SK-N-SH (cell line): ENCODE results near the gene SNAP23.

Experiments
- EP300 ChIP-seq, 2 experiments: IDR thresholded peaks; 2 replicates each; pipeline versions ENCODE4 v1.4.0 to v1.6.1; 2012; ENCODE audit warnings: borderline replicate concordance in 1 of 2, low read depth in 1 of 2, low read length in 1 of 2
- EZH2phosphoT487 ChIP-seq: fragments of 200-600 bp; sonication (generic); IDR thresholded peaks from 2 replicates; pipeline ENCODE4 v1.6.1; 2017; ENCODE audit warnings: low read depth, mixed run types, mild to moderate bottlenecking, antibody characterized with exemption, moderate library complexity, borderline replicate concordance
- GABPA ChIP-seq: IDR thresholded peaks from 2 replicates; pipeline ENCODE4 v1.4.0; 2012; ENCODE audit warnings: low read depth, mild to moderate bottlenecking
- JUND ChIP-seq: IDR thresholded peaks from 2 replicates; pipeline ENCODE4 v1.4.0; 2012
- NFIC ChIP-seq: IDR thresholded peaks from 2 replicates; pipeline ENCODE4 v1.4.0; 2012; ENCODE audit warnings: borderline replicate concordance
- REST ChIP-seq: IDR thresholded peaks from 2 replicates; pipeline ENCODE4 v1.6.1; 2012; ENCODE audit warnings: mild to moderate bottlenecking, low read depth, low read length, moderate library complexity
- TEAD4 ChIP-seq: IDR thresholded peaks from 2 replicates; pipeline ENCODE4 v1.4.0; 2012; ENCODE audit warnings: mild to moderate bottlenecking, borderline replicate concordance; ENCODE audit not compliant: insufficient read depth
- YY1 ChIP-seq: IDR thresholded peaks from 2 replicates; pipeline ENCODE4 v1.4.0; 2012; ENCODE audit warnings: low read depth, mild to moderate bottlenecking
- TF ChIP-seq, protein P1 (sequence below): fragments of 200-600 bp; sonication (generic); IDR thresholded peaks from 2 replicates; pipeline ENCODE4 v1.6.1; 2017; ENCODE audit warnings: antibody characterized with exemption, mild to moderate bottlenecking, moderate library complexity
- TF ChIP-seq, protein P2 (sequence below): IDR thresholded peaks from 2 replicates; pipeline ENCODE4 v1.4.0; 2012; ENCODE audit warnings: low read depth
- TF ChIP-seq, protein P3 (sequence below): fragments of 150-350 bp; IDR thresholded peaks from 2 replicates; pipeline ENCODE4 v1.6.1; 2017; ENCODE audit warnings: antibody characterized with exemption, low read length, low read depth, borderline replicate concordance

DNA sequence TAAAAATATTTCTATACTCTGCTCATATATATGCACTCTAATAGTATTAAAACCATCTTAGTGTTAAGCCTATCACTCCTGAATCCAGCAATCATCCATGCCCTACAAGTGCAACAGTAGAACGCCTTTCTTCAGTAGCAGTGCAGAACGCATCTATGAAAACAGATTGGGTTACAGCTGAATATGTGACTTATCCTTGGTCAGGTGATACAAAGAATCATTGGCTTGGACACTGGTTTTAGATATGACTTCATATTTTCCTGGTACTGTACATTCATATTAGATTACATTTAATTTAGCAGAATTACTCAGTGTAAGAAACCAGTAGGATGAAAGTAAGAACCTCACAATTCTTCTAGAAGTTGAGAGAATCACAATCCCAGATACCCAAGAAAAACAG is 47.8 kb upstream of the SNAP23 start:
- TF ChIP-seq, protein P1, sequence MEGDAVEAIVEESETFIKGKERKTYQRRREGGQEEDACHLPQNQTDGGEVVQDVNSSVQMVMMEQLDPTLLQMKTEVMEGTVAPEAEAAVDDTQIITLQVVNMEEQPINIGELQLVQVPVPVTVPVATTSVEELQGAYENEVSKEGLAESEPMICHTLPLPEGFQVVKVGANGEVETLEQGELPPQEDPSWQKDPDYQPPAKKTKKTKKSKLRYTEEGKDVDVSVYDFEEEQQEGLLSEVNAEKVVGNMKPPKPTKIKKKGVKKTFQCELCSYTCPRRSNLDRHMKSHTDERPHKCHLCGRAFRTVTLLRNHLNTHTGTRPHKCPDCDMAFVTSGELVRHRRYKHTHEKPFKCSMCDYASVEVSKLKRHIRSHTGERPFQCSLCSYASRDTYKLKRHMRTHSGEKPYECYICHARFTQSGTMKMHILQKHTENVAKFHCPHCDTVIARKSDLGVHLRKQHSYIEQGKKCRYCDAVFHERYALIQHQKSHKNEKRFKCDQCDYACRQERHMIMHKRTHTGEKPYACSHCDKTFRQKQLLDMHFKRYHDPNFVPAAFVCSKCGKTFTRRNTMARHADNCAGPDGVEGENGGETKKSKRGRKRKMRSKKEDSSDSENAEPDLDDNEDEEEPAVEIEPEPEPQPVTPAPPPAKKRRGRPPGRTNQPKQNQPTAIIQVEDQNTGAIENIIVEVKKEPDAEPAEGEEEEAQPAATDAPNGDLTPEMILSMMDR = no peak
- TF ChIP-seq, protein P2, sequence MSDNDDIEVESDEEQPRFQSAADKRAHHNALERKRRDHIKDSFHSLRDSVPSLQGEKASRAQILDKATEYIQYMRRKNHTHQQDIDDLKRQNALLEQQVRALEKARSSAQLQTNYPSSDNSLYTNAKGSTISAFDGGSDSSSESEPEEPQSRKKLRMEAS = no peak
- TF ChIP-seq NFIC (no peak), REST (no peak), JUND (no peak), EZH2phosphoT487 (no peak), YY1 (no peak), EP300 (IDR thresholded peaks at IDR 0.05; ENCODE audit: borderline replicate concordance in 1 of 2, low read depth in 1 of 2, low read length in 1 of 2) (no peak), GABPA (no peak), TEAD4 (no peak)
- TF ChIP-seq, protein P3, sequence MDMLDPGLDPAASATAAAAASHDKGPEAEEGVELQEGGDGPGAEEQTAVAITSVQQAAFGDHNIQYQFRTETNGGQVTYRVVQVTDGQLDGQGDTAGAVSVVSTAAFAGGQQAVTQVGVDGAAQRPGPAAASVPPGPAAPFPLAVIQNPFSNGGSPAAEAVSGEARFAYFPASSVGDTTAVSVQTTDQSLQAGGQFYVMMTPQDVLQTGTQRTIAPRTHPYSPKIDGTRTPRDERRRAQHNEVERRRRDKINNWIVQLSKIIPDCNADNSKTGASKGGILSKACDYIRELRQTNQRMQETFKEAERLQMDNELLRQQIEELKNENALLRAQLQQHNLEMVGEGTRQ = no peak
